GM23338 (cell line): Measurements from ENCODE around the gene RAD51B. TPM values are rescaled to one million over a fixed set of nuclear protein-coding genes. Genes with fewer than 3 reads are reported as not detected.

ENCODE experiments used
- ATAC-seq: fragments of 200-7000 bp; cut with Tn5 transposase; 3 replicates; pipeline ENCODE4 v1.9.1; 2020
- DNase-seq: peaks from one replicate; pipeline ENCODE4 v3.0.0-alpha.2; 2015; ENCODE audit warnings: low spot score
- H2AFZ ChIP-seq: fragments of 200-600 bp; sonication (generic); 2 replicates; pipeline ENCODE4 v1.8.0; 2016; ENCODE audit warnings: antibody characterized with exemption, mild to moderate bottlenecking, moderate library complexity
- H3F3A ChIP-seq: fragments of 200-600 bp; sonication (generic); replicated peaks from 2 replicates; pipeline ENCODE4 v1.8.0; 2017; ENCODE audit warnings: antibody characterized with exemption, mixed run types, low read depth
- H3K27ac ChIP-seq: fragments of 200-600 bp; sonication (generic); 2 replicates; pipeline ENCODE4 v1.6.1; 2016; ENCODE audit warnings: low read depth
- H3K27me3 ChIP-seq: fragments of 200-600 bp; sonication (generic); 2 replicates; pipeline ENCODE4 v1.8.0; 2016; ENCODE audit warnings: mild to moderate bottlenecking, mixed run types, moderate library complexity; ENCODE audit not compliant: insufficient read depth
- H3K36me3 ChIP-seq: fragments of 200-600 bp; sonication (generic); 2 replicates; pipeline ENCODE4 v1.8.0; 2016; ENCODE audit warnings: mild to moderate bottlenecking; ENCODE audit not compliant: insufficient read depth
- H3K4me1 ChIP-seq: fragments of 200-600 bp; sonication (generic); 2 replicates; pipeline ENCODE4 v1.8.0; 2016; ENCODE audit warnings: mild to moderate bottlenecking, moderate library complexity; ENCODE audit not compliant: insufficient read depth
- H3K4me2 ChIP-seq: fragments of 200-600 bp; sonication (generic); 2 replicates; pipeline ENCODE4 v1.7.1; 2017; ENCODE audit warnings: mixed run types
- H3K4me3 ChIP-seq: fragments of 200-600 bp; sonication (generic); 2 replicates; pipeline ENCODE4 v1.6.1; 2016; ENCODE audit warnings: mixed run types
- H3K79me2 ChIP-seq: fragments of 200-600 bp; sonication (generic); replicated peaks from 2 replicates; pipeline ENCODE4 v1.8.0; 2017; ENCODE audit warnings: mild to moderate bottlenecking; ENCODE audit not compliant: insufficient read depth
- H3K9me2 ChIP-seq: fragments of 200-600 bp; sonication (generic); 2 replicates; pipeline ENCODE4 v1.8.0; 2017; ENCODE audit not compliant: insufficient read depth
- H4K20me1 ChIP-seq: fragments of 200-600 bp; sonication (generic); replicated peaks from 2 replicates; pipeline ENCODE4 v1.8.0; 2017; ENCODE audit warnings: mild to moderate bottlenecking; ENCODE audit not compliant: insufficient read depth
- H3K27ac Mint-ChIP-seq: 2 replicates; pipeline ENCODE4 v1.8.0; 2020; ENCODE audit warnings: inconsistent platforms, mild to moderate bottlenecking, moderate library complexity, mixed read lengths
- H3K27me3 Mint-ChIP-seq: 3 replicates; pipeline ENCODE4 v1.8.0; 2022; ENCODE audit warnings: low read depth, mild to moderate bottlenecking, moderate library complexity, mixed read lengths, inconsistent platforms; ENCODE audit not compliant: insufficient read depth, poor library complexity
- H3K36me3 Mint-ChIP-seq: 3 replicates; pipeline ENCODE4 v1.8.0; 2021; ENCODE audit warnings: low read depth, mild to moderate bottlenecking, inconsistent platforms, moderate library complexity, mixed read lengths
- H3K4me1 Mint-ChIP-seq: 3 replicates; pipeline ENCODE4 v1.8.0; 2020; ENCODE audit warnings: mild to moderate bottlenecking, inconsistent platforms, mixed read lengths
- H3K4me3 Mint-ChIP-seq: 3 replicates; pipeline ENCODE4 v1.8.0; 2021; ENCODE audit warnings: moderate library complexity, mild to moderate bottlenecking, inconsistent platforms, mixed read lengths
- H3K9me3 Mint-ChIP-seq: 3 replicates; pipeline ENCODE4 v1.8.0; 2020; ENCODE audit warnings: moderate library complexity, mild to moderate bottlenecking, inconsistent platforms, mixed read lengths
- CREB1 ChIP-seq: fragments of 250-450 bp; sonication (Bioruptor Pico); IDR thresholded peaks from 2 replicates; pipeline ENCODE4 v1.5.0; 2020; ENCODE audit warnings: low read depth, mild to moderate bottlenecking, moderate library complexity
- EZH2 ChIP-seq: fragments of 200-600 bp; sonication (generic); IDR thresholded peaks from one replicate; pipeline ENCODE4 v1.8.0; 2017; ENCODE audit warnings: antibody characterized with exemption, mild to moderate bottlenecking, low read depth; ENCODE audit not compliant: unreplicated experiment
- EZH2phosphoT487 ChIP-seq: fragments of 200-600 bp; sonication (generic); IDR thresholded peaks from one replicate; pipeline ENCODE4 v1.8.1; 2018; ENCODE audit warnings: antibody characterized with exemption; ENCODE audit not compliant: unreplicated experiment
- JUNB ChIP-seq: IDR thresholded peaks from one replicate; pipeline ENCODE4 v1.6.1; 2016; ENCODE audit warnings: antibody characterized with exemption; ENCODE audit not compliant: unreplicated experiment
- NANOG ChIP-seq: IDR thresholded peaks from 2 replicates; pipeline ENCODE4 v1.6.1; 2016; ENCODE audit warnings: antibody characterized with exemption, borderline replicate concordance
- POLR2AphosphoS5 ChIP-seq: IDR thresholded peaks from 2 replicates; pipeline ENCODE4 v1.6.1; 2016; ENCODE audit warnings: antibody characterized with exemption, low read depth
- REST ChIP-seq: IDR thresholded peaks from one replicate; pipeline ENCODE4 v1.6.1; 2018; ENCODE audit warnings: antibody characterized with exemption; ENCODE audit not compliant: unreplicated experiment
- STAT1 ChIP-seq: IDR thresholded peaks from one replicate; pipeline ENCODE4 v1.6.1; 2016; ENCODE audit warnings: antibody characterized with exemption; ENCODE audit not compliant: unreplicated experiment
- ZNF114 ChIP-seq: fragments of 250-450 bp; sonication (Bioruptor Pico); IDR thresholded peaks from 2 replicates; pipeline ENCODE4 v1.5.0; 2020; ENCODE audit warnings: mild to moderate bottlenecking, moderate library complexity
- ZNF331 ChIP-seq: fragments of 250-450 bp; sonication (Bioruptor Pico); IDR thresholded peaks from 2 replicates; pipeline ENCODE4 v1.5.0; 2020; ENCODE audit warnings: low read depth, mild to moderate bottlenecking, moderate library complexity
- ZNF462 ChIP-seq: fragments of 250-450 bp; sonication (Bioruptor Pico); IDR thresholded peaks from 2 replicates; pipeline ENCODE4 v1.5.0; 2020; ENCODE audit warnings: mild to moderate bottlenecking, moderate library complexity
- polyA plus RNA-seq: library from polyadenylated mRNA; unstranded; fragments of >200 nt; fragmentation: Nextera tagmentation; extraction: Ambion mirVana; gene quantifications from 2 replicates; pipeline ENCODE4 v1.2.1, GENCODE V29; 2016
- total RNA-seq: library from RNA; depleted of rRNA; stranded (reverse); fragments of >200 nt; shearing (Covaris generic); gene quantifications from 2 replicates; pipeline ENCODE4 v1.2.3, GENCODE V29; 2014
- TF ChIP-seq, protein P1 (sequence below), 2 experiments: fragments of 200-600 bp in 1 of 2; sonication (generic) in 1 of 2; conservative IDR thresholded peaks; 2 replicates each; pipeline versions ENCODE4 v1.5.1 to v1.6.1; 2016 to 2017; ENCODE audit warnings: antibody characterized with exemption in 2 of 2, low read depth in 2 of 2, mild to moderate bottlenecking in 2 of 2, moderate library complexity in 1 of 2
- TF ChIP-seq, protein P2 (sequence below): IDR thresholded peaks from 2 replicates; pipeline ENCODE4 v1.6.1; 2016; ENCODE audit warnings: antibody characterized with exemption

Gene RAD51B
- total and polyA plus RNA-seq, 2 experiments from 2014 or later: 15.7 to 29.1 TPM

DNA sequence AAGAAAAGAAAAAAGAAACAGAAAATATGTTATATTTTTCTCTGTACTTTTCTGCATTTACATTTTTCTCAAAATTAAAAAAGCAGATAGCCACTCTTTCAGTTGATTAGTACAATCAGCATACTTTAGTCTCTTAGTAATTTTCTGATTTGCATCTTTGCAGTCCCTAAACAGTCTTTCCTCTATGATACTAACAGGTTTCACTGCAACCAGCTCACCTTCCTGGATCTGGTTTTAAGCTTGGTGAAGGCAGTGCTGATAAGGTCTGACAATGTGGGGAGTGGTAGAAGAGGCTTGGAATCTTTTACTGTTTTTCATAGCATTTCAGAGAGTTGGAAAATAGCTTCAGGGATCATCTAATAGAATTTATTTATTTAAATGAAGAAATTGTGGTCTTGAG lies 515.7 kb downstream of the RAD51B start:
- H3K4me1 Mint-ChIP-seq: peaks cover 39% of the 10 kb centered on the region
- DNase-seq (no peak), ATAC-seq (no peak)
- H4K20me1 ChIP-seq: no peaks in the 10 kb centered on the region
- H3K4me3 ChIP-seq: no peak overlapping the region
- TF ChIP-seq ZNF462 (no peak), ZNF114 (CRISPR knock-in tag) (no peak), EZH2phosphoT487 (no peak), STAT1 (no peak), CREB1 (CRISPR knock-in tag) (no peak), ZNF331 (CRISPR knock-in tag) (no peak), REST (no peak), POLR2AphosphoS5 (no peak), NANOG (no peak), EZH2 (no peak), JUNB (no peak)
- TF ChIP-seq, protein P1, sequence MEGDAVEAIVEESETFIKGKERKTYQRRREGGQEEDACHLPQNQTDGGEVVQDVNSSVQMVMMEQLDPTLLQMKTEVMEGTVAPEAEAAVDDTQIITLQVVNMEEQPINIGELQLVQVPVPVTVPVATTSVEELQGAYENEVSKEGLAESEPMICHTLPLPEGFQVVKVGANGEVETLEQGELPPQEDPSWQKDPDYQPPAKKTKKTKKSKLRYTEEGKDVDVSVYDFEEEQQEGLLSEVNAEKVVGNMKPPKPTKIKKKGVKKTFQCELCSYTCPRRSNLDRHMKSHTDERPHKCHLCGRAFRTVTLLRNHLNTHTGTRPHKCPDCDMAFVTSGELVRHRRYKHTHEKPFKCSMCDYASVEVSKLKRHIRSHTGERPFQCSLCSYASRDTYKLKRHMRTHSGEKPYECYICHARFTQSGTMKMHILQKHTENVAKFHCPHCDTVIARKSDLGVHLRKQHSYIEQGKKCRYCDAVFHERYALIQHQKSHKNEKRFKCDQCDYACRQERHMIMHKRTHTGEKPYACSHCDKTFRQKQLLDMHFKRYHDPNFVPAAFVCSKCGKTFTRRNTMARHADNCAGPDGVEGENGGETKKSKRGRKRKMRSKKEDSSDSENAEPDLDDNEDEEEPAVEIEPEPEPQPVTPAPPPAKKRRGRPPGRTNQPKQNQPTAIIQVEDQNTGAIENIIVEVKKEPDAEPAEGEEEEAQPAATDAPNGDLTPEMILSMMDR (conservative IDR thresholded peaks at IDR 0.05; ENCODE audit: low read depth in 2 of 2): no peak
- TF ChIP-seq, protein P2, sequence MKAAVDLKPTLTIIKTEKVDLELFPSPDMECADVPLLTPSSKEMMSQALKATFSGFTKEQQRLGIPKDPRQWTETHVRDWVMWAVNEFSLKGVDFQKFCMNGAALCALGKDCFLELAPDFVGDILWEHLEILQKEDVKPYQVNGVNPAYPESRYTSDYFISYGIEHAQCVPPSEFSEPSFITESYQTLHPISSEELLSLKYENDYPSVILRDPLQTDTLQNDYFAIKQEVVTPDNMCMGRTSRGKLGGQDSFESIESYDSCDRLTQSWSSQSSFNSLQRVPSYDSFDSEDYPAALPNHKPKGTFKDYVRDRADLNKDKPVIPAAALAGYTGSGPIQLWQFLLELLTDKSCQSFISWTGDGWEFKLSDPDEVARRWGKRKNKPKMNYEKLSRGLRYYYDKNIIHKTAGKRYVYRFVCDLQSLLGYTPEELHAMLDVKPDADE: no peak
- H3K79me2 ChIP-seq: no peaks in the 10 kb centered on the region
- H3K27ac Mint-ChIP-seq: no peak overlapping the region
- H3K4me1 ChIP-seq: peaks cover 27% of the 10 kb centered on the region
- no peak overlapping the region for H2AFZ ChIP-seq
- peaks cover 6% of the 10 kb centered on the region for H3K27me3 Mint-ChIP-seq
- no peaks in the 10 kb centered on the region for H3K9me3 Mint-ChIP-seq
- no peaks in the 10 kb centered on the region for H3F3A ChIP-seq
- H3K4me2 ChIP-seq: no peak overlapping the region
- peaks cover 6% of the 10 kb centered on the region; the same call in 1 of the 3 replicates for H3K36me3 Mint-ChIP-seq
- H3K9me2 ChIP-seq: peaks cover 3% of the 10 kb centered on the region; the same call in 1 of the 2 replicates
- H3K27ac ChIP-seq: no peak overlapping the region
- H3K36me3 ChIP-seq: no peaks in the 10 kb centered on the region
- no peak overlapping the region for H3K4me3 Mint-ChIP-seq
- H3K27me3 ChIP-seq: no peaks in the 10 kb centered on the region
